HT-29 (cell line): ENCODE results near the gene DENND2D. TPM values are rescaled to one million over a fixed set of nuclear protein-coding genes. Genes with fewer than 3 reads are reported as not detected.
"Not testable (repeated sequence)": the region's sequence is repeated elsewhere in the genome, so short reads cannot be mapped to it uniquely, and the experiment has no call there.

Experiments
- DNase-seq: peaks from one replicate; pipeline ENCODE4 v3.0.0-alpha.2; 2015; ENCODE audit warnings: low spot score
- total RNA-seq: library from RNA; depleted of rRNA; stranded (reverse); fragments of >200 nt; shearing (Covaris generic); gene quantifications from 2 replicates; pipeline ENCODE4 v1.2.3, GENCODE V29; 2014

Gene DENND2D
- total RNA-seq, 1 experiment from 2014 or later: 82.1 TPM

DNA sequence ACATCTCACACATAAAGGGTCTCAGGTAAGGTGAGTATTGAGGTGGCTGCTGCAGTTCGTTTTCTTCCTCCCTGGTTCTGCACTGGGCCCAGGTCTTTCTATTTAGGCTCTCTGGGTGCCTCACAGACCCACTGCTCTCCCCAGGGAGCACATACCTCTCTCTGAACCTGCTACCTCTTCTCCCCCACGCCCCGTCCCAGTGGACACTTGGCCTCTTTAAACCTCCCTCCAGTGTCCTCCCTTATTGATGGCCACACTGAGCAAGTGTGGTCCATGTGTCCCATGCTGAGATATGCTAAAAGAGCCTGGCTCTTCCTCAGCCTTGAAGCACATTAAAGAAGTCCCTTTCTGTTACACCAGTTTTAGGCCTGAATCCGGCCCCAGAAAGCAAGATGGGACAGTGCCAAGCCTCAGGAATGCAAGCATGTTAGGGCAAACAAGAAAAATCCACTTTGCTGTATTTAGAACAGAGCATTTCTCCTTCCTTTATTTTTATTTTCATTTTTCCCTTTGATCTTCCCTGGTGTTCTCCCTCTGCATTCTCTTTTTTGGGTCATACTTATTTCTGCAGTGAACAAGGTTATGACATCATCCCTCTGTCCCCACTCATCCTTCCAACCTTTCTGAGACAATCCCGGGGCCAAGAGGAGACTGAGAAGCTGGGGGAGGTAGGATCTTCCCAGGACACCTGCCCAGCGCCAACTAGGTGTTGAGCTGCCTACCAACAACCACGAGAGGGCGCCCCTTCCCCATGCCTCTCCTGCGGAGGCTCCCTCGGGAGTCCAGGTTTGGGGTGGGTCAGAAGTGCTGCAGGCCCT, 22.1 kb upstream of the DENND2D start:
- DNase-seq: peak; percentile 90

DNA sequence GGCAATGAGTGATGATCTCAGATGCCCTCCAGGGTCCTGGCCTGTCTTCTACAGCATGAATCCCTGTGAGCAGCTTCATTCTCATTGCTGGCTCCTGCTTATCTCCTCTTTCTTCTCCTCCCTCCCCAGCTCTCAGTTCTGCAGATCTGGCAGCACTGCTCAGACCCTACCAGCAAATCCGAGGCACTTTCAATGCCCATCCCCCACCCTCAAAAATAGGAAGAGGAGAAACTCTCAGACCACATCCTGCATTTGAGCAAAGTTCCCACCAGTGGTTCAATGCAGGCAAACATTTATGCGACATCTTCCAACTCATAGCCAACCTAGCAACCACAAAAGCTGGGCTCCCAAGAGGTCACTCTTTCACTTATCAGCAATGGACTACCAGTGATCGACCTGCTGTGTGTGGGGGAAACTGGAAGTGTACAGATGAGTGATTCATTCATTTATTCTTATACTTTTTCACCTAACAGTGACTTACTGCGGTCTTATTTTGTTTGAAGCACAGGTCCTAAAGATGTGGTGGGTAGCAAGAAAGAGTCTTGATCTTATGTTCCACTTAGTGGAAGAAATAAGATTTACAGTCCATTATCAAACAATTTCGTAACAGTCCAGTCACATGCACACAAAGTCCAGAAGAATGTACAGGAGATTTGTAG, 21.3 kb upstream of the DENND2D start:
- no peak for DNase-seq

DNA sequence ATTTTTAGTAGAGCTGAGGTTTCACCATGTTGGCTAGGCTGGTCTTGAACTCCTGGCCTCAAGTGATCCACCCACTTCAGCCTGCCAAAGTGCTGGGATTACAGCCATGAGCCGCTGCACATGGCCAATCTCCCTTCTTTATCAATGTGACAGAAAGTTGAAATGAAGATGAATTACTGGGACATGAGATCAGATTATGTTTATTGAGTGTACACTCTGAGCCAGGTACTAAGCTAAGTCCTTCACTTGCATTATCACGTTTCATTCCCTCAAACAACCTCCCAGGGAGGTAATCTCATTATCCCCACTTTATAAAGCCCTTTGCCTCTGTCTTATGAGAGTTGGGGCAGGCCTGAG, 20.8 kb upstream of the DENND2D start:
- DNase-seq: no peak

DNA sequence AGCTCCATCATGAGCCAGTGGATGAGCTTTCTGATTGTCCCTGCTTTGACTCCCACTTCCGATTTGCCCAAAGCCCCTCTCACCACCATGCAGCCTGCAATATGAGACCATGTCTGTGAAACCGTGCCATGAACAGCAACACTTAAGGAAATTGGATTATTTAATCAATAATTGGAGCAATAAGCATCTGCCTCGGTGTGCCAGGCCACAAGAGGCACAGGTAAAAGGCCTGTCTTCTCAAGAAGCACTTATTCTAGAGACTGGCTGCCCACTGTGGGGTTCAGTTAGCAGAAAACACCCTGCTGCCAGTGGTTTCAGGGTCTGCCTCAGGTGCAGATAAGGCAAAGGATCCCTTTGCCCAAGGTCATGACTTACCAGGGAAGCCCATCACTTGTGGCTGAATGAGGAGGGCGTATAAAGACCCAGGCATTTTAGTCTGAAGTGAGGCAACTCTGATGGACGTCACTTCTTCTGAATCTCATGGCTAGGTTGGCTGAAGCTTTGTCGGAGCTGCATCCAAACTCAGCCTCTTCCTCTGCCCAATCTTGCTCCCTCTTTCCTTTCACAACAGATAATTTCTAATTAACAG, 19.9 kb upstream of the DENND2D start:
- no peak for DNase-seq

DNA sequence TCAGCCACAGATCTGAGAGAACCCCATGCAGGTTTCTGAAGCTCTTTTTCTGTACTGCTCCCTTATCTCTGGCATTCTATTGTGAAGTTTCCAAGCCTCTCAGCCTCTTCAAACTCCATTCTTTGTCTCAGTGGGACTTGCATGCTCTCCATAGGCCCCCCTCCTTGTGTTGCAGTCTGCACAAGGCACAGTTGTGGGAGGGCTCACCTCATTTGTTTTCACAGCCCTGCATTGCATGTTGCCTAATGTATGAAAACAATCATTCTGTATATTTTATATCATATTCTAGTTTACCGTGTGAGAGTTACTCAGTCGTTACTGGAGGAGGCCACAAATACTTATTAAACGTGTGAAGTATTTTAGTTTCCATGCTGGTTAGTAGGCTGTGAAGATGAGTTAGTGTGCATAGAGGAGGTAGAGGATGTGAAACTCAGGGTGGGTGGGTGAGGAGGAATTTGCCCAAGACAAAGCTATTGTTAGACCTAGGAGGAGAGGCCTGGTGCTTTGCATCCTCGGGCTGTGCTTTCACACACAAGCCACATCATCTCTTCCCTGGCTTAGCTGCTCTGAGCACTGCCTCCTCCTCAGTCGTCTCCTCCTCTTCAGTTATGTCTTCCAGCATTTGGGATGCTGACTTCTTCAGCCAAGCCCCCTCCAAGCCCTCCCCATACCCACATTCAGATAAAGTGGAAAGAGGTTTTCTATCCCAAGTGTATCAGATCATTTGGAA, 19.3 kb upstream of the DENND2D start:
- no peak for DNase-seq

DNA sequence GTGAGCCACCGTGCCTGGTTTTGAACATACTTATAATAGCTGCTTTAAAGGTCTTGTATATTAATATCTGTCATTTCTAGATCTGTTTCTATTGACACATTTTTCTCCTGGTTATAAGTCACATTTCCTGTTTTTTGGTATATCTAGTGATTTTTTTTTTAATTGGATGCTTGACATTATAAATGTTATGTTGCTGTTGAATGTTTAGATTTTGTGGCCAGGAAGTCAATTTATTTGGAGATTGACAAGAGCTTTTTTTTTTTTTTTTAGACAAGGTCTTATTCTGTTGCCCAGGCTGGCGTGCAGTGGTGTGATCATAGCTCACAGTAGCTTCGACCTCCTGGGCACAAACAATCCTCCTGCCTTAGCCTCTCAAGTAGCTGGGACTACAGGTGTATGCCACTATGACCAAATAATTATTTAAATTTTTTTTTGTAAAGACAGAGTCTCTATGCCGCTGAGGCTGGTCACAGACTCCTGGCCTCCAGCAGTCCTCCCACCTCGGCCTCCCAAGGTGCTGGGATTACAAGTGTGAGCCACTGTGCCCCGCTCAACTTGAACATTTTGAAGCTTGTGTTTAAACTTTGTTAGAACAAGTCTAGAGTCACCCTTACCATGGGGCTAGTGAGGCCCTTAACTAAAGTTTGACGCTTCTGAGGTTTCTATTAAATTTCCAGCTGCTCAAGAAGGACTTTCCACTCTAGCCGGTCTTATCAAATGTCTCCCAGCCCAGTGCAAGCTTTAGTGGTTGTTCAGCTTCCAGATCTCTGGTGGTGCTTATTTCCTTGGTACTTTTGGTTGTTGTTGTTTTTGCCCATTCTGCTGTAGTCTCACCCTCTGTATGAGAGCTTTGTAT, 18.5 kb upstream of the DENND2D start:
- DNase-seq: no peak

DNA sequence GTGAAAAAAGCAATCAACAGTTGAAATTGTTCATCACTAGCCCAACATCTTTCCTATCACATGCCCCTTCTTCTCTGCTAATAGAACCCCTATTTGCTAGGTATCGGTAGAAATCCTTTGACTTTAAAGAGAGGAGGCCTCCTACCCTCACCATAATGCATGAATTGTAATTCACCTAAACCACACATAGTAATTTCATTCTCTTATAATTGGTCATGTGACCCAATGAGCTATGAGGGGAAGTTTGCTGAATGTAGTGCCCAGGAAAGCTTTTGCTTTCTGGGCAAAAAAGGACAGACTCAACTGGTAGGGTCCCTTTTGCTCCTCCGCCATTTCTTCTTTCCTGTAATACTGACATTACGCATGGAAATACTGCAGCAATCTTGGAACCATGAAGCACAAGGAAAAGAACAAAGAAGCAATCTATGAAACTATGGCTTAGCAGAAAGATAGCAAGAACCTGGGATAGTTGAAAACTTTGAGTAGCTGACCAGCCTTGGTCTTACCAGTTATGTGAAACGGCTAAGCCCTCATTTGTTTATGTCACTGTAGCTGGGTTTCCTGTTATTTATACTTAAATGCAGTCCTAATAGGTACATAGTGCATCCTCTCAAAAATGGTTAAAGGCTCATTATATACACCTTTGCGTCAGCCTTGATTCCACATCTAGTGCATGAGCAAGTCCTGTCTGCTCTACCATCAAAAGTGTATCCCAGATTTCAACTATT, 16.9 kb upstream of the DENND2D start:
- no peak for DNase-seq

DNA sequence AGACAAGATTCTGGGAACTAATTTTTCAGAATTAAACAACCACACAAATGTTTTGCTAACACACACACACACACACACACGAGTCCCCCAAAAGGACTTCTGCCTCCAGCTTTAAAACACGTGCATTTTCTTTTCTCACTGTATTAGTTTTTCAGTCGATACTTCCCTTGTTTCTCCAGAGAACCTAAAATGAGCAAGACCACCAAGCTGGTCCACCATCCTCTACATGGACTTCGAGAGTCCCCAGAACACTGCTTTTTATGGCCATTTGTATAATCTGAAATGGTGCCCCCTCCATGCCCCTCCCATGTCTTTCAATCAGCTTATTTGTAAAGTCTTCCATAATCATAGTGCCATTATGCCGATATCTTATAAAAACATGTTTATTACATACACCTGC, 16.3 kb upstream of the DENND2D start:
- DNase-seq: no peak

DNA sequence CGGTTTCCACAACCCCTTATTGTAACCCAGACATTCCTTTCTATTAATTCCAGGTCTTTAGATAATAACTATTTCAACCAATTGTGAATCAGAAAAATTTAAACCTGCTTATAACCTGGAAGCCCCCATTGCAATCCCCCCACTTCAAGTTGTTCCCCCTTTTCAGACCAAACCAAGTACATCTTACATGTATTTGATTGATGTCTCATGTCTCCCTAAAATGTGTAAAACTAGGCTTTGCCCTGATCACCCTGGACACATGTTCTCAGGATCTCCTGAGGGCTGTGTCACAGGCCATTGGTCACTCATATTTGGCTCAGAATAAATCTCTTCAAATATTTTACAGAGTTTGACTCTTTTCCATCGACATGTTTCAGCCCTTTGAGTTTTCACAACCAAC, 14.8 kb upstream of the DENND2D start:
- not testable (repeated sequence) for DNase-seq

DNA sequence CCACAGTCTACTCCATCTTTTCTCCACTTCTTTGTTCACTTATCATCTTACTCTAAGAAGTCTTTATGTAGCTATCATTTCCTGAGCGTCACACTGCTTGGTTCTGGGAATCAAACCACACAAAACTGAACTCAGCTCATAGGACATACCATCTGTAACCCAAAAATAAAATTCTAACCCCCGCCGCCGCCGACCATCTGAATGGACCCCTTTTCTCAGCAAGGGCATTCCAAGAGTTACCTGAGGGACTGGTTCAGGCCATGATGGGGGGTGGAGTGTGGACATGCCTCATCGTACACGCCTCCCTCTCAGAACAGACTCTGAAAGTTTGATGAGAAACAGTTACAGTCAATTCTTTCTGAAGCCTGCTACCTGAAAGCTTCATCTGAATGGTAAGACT, 14.4 kb upstream of the DENND2D start:
- DNase-seq: no peak

DNA sequence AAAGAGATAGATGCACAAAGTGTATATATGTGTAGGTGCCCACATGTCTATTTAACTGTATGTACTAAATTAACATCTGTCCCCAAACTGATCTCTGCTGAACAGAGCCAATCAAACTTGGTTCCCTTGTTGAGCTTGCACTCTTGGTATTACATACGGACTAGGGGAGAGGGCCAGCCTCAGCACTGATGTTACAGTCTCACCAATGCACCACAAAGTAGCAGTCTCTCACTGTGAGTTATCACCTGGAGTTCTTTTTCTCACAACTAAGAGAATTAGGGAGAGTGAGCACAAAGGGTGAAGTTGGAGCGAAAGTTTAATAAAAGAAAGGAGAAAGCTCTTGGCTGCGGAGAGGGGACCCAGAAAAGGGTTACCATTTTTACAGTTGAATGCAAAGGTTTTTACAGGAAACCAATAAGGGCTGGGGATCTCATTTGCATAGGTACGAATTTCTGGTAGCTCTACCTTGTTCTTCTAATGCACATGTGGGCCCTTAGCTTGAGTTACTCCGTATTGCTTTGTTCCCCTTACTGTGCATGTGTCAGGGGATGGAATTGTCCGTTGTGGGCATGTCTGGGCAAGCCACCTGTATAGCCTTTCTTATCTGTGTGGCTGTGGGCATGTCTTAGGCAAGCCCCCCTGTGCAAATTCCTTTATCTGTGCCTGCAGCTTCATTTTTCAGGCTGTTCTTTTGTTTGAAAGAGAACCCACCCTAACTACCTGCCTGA, 13.8 kb upstream of the DENND2D start:
- no peak for DNase-seq

DNA sequence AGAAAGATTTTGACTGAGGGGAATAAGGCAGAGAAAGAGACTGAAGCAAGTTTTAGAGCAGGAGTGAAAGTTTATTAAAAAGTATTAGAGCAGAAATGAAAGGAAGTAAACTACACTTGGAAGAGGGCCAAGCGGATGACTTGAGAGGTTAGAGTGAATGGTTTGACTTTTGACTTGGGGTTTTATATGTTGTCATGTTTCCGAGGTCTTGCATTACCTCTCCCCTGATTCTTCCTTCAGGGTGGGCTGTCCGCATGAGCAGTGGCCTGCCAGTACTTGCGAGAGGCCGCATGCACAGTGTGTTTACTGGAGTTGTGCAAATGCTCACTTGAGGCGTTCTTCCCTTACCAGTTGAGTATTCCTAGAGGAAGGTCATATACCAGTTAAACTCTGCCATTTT, 13.0 kb upstream of the DENND2D start:
- no peak for DNase-seq

DNA sequence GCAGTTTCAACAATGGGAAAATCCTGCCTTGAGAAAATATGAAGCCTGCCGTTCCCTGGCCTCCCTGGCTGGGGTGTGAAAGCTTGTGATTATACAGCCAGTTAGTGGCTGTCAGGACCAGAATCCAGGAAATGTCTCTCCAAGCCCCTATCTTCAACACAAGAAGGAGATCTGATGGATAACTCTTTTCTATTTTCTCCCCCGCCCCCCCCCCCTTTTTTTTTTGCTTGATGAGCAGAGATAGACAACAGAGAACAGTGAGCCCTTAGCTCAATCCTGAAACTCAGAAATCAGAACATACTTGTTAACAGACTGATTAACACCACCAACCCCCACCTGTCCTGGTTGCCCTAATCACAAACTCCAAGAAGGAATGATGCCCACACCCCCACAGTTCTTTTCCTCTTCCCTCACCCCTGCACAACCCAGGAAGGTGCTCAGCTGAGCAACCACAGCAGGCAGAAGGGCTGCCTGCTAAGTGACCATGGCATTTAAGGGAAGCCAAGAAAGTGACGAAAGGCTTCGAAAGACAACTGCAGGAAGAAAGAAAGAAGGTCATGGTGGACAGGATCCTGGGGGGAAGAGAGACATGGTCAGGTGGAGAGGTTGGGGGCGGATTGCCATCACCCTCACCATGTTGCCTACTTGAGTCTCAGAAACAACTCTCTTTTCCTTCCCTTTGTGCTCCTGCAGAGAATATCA, 12.3 kb upstream of the DENND2D start:
- DNase-seq: no peak

DNA sequence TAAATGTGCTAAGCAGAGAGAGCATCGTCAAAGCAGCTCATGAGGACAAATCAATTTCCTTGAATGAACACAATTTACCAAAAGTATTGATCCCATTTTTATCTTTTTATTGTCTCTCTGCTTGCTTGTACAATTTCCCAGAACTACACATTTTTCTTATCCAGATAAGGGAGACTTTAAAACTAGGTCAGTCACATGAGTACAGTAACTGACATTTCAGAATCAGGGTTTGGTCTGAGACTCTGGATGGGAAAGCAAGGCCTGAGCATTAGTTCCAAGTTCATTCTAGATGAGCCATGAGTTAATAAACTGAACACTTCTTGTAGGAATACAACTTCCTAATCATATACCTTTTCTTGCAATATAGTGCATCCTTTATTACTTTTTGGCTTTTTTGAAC, 11.5 kb upstream of the DENND2D start:
- DNase-seq: no peak

DNA sequence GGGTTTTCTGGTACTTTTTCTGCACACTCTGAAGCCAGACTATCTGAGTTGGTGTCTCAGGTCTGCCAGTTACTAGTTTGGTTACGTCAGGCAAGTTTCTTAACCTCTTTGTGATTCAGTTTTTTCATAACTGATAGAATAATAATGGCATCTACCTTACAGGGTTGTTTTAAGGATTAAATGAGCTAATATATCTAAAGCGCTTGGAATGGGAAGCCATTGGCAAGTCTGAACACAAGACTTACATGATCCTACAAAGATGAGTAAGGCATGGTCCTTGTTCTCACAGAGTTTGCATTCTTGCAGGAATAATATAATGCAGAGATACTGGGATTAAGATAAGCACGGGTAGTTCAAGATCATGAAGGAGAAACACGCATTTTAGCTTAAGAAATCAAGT, 9.2 kb upstream of the DENND2D start:
- DNase-seq: no peak

DNA sequence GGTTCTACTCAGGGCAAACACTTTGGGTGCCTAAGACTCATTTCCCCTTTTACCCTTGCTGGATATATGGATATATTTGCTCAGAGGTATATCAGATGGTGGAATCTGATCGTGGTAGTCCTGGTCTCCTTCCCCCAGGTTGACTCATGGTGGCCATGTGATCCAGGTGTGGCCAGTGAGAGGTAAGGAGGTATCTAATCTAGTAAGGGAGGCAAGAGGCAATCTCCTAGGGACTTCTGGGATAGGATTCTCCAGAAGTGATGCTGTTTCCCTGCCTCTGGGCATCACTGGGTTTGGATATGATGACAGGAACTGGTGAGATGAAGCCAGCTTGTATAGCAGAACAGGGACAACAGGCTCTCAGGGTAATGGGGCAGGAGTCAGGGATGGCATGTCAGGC, 8.5 kb upstream of the DENND2D start:
- DNase-seq: no peak

DNA sequence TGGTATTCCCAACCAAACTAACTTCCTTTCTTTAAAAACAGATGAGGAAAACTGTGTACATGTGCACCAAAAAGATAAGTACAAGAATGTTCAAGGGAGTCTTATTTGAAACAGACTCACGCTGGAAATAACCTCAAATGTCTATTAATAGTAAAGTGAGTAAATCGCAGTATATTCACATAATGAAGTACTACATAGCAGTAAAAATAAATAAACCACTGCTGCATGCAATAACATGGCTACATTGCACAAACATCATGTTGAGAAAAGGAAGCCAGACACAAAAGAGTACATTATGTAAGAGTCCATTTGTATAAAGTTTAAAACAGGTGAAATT, 5.2 kb upstream of the DENND2D start:
- DNase-seq: no peak

DNA sequence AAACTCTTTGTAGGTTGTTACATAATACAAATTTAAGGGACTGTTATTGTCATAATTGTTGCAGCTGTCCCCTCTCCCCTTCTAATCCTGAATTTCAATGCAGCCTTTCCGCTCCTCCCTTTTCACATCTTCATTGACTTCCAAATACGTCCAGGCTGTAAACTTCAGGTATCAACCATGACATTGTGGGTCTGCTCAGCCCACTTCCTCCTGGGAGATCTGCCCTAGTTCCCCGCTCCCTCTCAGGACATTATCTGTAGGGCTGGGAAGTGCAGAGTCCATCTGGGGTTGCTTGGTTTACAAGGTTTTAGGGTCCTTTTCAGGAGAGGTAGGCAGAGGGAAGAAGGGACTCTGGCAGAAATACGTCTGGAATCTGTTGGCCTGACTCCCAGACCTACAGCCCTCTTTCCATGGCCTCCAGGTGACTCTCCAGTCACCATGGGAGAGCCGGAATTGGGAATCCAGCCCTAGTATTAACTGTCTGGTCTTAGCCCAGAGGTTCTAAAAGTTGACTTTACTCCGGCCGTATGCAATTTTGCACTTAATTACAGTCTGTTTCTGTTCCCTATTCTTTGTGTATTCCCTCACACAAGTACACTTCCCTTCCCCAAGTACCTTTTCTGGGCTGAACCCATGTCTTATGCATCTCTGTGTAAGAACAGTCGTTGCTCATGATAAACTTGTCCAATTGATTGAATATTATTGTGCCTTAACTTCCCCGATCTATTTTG, 4.7 kb upstream of the DENND2D start:
- DNase-seq: no peak
